Measurements from ENCODE around the gene HLA-DOB.

The HLA-DOB gene

DNA sequence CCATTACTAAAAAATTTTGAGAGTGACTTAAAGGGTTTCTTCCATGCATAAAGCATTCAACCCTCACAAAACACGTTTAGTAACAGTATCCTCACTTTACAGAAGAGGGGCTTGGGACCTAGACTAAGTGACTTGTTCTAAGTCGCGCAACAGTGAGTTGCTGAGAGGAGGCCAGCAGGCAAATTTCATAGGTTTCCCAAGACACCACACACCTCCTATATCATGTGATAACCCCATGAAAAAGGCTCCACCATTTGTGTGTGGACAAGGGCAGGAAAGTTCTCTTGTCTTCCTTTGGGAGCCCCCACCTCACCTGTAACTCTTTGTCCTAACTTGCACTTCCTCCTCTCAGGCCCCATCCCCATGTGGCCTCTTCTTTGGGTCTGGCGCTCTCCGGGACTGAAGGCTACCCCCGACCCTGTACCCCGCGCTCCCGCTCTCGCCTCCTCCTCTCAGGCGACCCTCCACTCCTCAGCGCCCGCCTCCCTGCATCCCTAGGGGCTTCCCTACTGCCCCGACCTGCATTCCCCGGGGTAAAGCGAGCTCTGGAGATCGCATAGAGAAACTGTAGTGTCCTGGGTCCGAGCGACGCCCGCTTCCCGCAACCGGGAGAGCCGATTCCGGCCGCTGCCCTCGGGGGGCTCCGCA lies 26.7 kb upstream of the HLA-DOB start:
- no peak for DNase-seq (ENCODE audit: low read depth)

DNA sequence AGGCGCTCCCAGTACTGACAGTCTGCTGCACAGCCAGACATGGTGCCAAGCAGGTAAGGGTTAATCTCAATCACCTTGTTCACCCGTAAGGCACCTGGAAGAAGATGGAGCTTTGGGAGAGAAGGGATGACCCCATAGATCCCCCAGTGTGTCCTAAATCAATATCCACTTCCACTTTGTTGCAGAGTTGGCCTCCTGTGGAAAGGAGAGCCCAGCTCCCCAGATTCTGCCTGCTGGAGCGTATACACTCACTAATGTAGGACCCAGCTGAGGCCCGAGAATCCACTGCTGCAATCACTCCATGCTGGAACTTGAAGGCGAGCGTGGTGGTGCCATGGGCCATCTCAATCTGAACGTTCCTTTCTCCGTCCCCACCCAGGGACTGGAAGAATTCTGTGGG lies 25.9 kb upstream of the HLA-DOB start:
- no peak for DNase-seq (ENCODE audit: low read depth)

DNA sequence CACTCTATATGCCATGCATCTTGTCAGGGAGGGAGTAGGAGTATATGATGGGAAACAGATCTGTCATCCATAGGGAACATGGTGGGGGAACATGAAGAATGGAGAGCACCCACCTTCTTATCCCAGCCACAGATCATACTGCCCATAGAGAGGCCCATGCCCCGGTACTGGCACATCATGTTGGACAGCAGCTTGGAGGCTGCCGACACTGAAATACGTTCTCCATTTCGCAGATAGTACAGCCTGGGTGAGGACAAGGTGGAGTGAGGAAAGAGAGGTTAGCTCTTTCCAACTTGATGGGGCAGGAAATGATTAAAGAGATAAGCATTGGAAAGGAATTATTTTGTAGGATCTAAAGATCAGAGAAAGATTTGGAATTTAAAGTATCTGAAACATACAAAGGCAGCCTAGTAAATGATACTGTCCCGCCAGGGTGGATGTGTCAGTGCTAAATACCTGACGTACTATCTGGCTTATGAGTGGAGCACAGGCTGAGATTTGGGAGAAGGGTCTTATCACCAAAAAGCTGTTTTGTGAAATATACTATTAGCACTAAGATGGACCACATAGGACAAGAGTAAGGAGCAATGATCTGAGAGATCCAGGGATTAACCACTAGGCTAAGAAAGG lies 25.3 kb upstream of the HLA-DOB start:
- DNase-seq (ENCODE audit: low read depth), result no peak

DNA sequence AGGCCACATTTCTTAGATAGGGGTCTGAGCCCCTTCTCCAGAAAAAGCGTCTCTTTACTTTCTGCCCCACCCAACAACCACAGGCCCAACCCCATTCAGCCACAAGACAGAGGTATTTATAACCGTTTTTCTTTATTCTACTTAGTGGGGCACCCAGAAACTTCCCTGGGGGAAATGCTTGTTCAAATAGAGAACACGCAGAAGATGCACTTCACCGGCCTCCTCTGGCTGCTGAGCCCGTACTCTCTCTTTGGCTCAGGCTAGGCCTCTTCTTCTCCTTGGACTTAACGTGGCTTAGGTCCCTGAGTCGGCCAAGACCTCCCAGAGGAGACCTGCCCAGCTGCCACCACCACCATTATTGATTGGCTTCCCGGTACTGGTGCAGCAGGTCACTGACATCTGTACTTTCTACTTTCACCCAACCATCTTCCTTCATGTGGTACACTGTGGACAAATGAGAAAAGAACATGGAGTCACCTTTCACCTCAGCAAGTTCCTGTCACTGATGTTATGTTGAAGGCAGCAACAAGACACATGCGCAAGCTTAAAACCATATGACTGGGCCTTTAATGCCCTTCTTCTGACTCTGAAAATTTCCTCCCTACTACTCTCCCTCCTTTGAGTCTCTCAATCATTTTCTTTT lies 23.9 kb upstream of the HLA-DOB start:
- DNase-seq (ENCODE audit: low read depth), result no peak

DNA sequence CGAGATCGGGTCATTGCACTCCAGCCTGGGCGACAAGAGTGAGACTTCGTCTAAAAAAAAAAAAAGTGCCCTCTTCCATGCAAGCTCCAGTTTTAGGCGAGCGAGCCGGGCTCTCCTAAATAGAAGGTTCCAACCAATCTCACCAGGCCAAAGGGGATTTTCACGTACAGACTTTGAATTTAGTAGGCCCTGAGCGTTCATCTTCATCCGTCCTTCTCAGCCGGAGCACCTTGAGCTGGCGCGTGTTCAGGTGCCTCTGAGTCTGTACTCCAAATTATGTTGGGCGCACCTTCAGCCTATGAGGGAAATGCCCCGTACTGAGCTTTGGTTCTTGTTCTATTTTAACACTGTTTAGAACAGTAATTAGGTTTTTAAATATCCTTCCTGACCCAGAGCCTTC lies 22.6 kb upstream of the HLA-DOB start:
- DNase-seq (ENCODE audit: low read depth), result no peak

DNA sequence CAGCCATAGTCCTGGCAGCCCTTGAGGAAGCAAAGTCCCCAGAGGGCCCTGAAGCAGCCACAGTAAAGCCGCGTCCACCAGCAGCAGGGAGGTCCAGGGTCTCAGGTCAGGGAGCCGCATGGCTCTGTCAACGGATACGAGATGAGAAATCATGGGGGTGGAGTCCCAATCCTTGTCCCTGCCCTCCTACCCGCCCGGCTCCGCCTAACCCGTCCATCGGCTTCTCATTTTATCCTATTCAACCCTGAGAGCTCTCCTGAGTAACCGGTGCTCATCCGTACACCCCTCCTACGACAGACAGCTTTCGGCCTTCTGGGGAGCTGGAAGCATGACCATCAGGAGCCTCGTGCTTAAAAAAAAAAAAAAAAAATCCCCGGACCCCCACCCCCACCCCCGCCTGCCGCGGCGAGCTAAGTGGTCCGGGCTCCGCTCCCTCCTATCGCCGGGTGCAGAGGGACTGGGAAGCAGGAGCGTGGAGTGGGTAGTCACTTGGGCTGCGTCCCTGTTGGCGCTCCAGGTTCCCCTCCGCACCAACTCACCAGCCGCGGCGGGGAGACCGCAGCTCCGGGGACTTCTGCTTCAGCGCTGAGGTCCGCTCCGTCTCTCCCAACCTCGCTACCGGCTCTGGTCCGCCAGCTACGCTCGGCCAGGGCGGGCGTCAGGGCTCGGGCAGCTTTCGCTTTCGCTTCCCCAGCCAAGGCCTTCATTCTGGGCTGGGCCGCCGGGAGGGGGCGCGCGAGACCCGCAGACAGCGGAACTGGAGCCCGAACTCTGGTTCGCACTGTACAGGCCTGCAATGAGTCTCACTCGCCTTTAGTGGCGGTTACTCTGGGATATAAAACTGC lies 21.5 kb upstream of the HLA-DOB start, which contains the start of gene TAP2:
TSS of gene TAP2 (minus strand) at position 626 of the 845 bp plus-strand sequence. CDS start at position 120, 506 bp downstream.
- peak; percentile 97 for DNase-seq (ENCODE audit: low read depth)

DNA sequence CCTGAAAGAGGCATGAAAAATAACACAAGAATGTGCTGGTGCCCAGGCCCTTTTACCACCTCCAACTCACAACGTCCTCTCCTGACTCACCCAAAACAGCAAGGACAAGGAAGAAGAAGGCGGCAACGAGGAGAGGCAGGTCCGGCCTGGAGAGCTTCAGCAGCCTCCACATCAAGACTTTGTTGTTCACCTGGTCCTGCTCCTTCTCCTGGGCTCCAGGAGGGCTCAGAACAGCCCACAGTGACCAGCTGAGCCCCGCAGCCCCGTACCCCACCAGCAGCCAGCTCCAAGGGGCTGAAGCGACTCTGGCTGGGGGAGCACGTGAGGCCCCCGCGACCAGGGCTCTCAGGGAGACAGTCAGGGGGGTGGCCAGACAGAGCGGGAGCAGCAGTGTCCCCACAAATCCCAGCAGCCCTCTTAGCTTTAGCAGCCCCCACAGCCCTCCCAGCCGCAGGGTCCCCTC lies 20.9 kb upstream of the HLA-DOB start:
- no peak for DNase-seq (ENCODE audit: low read depth)

DNA sequence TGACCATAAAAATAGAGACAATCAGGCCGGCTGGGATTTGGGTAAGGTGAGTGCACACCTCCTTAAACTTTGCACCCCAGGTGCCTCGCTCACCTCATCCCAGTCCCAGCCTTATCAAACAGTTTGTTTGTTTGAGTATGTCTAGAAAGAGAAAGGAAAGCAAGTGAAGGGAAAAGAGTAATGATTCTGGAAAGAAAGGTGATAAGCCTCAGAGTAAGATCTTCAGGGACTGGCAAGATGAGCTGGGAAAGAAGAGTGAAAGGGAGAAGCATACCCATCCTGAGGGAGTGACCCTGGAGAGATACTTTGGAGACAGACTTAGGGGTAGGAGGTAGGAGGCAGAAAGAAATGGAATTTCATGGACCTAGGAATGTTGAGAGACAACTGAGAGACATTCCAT lies 20.1 kb upstream of the HLA-DOB start:
- no peak for DNase-seq (ENCODE audit: low read depth)

DNA sequence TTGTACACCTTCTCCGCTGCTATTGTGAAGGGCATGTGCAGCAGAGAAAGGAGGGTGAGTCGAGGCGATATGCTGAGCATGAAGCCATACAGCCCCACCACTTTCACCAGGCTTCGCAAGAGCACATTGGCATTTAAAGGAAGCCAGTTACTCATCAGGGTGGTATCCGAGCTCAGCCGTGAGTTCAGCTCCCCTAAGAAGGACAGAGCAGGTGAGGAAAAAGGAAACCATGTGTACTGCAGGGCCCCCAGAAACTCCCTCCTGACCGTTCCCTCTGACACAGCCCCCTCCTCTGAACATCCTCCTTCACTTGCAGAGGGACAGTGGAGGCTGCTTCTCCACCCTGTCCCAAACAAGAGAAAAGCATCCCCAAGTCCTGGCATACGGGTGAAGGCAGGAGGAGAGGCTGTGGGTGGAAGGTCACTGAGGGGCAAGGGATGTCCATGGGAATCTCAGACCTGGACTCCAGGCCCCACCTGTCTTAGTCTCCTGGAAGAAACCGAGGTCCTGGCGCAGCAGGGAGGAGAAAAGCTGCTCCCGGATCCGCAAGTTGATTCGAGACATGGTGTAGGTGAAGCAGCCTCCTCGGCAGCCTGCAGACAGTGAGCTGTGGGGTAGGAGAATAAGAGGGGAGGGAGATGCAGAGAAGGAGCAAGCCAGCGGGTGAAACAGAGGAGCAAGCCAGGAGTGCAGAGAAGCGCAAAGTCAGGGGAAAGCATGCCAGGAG lies 18.5 kb upstream of the HLA-DOB start:
- DNase-seq (ENCODE audit: low read depth), result no peak

DNA sequence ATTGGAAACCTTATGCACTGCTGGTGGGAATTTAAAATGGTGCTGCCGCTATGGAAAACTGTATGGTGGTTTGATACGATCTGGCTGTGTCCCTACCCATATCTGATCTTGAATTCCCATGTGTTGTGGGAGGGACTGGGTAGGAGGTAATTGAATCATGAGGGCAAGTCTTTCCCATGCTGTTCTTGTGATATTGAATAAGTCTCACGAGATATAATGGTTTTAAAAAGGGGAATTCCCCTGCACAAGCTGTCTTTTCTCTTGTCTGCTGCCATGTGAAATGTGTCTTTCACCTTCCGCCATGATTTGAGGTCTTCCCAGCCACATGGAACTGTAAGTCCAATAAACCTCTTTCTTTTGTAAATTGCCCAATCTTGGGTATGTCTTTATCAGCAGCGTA lies 16.9 kb upstream of the HLA-DOB start:
- no peak for DNase-seq (ENCODE audit: low read depth)

DNA sequence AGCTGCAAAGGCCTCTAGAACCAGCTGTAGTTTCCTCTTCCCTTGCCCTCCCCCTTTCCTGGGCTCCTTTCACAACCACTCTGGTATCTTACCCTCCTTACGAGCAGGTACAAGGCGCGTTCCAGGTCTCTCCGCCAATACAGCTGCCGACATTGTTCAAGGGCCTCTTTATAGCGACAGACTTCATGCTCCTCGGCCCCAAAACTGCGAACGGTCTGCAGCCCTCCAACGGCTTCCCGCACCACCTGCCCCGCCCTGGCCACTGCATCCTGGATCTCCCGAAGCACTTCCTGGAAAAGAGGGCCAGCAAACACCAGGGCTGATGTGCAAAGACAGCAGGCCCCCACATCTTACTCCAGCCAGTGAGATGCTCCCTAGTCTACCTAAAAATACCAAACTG lies 15.7 kb upstream of the HLA-DOB start:
- no peak for DNase-seq (ENCODE audit: low read depth)

DNA sequence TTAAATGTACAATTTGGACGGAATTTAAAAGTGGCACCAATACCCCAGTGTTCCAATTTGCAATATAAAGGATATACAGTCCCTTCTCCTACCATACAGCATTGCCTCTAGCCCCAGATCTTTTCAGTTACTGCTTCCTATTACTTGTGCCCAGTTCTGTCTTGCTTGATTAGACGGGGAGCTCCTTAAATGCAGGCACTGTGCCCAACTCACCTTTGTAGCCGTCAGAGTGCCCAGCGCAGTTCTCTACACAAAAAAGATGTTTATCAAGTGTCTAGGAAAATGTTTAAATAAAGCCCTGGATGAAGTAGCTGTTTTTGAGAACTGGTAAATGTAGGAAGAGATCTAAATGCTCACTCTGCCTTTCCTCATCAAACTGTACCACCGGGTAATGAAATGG lies 14.1 kb upstream of the HLA-DOB start:
- DNase-seq (ENCODE audit: low read depth), result no peak

DNA sequence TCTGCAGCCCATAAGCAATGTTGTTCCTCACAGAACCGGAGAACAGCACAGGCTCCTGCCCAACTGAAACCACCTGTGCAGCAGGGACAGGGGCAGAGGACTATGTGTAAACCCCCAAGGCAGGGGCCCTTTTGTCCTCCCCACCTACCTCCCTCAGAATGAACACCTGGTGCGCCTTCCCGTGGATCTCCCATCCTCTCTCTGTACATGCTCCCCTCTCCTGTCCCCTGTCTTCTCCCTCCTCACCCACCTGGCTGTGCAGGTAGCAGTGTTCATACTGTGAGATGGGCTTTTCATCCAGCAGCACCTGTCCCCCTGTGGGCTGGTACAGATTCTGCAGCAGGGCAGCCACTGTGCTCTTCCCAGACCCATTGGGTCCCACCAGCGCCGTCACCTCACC lies 13.2 kb upstream of the HLA-DOB start:
- DNase-seq (ENCODE audit: low read depth), result no peak

DNA sequence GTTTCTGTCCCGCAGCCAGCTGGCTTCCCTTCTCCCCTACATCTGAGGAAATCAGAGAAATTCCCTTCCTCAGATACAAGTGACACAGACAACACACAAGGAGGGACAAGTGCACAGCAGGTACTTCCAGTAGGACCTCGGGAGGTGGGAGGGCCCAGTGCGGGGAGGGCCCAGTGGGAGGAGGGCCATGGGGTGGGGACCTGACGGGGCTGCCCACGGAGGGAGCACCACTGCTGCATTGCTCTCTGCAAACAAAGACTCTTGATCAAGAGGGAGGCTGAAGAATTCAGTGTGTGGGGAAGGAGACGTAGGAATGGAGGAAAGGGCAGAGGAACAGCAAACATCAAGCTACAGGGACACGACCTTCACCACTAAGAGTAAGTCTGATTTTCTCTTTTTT lies 12.7 kb upstream of the HLA-DOB start:
- DNase-seq (ENCODE audit: low read depth), result no peak

DNA sequence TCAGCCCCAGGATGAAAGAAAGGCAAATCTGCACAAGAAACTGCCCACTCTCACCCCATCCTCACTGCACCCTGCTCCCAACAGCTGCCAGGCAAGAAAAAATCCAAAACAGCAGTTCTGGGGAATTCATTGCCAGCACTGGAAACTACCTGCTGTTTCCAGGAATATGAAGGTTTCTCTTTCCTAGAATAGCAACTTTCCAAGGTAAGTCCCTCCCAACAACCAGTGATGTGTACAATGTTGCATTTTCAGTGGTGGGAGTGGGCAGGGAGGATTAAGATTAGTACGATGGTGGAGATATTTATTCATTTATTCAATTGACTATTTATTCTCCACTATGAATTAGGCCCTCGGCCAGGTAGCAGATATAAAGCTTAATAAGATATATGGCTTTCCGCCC lies 10.2 kb upstream of the HLA-DOB start:
- DNase-seq (ENCODE audit: low read depth), result no peak

DNA sequence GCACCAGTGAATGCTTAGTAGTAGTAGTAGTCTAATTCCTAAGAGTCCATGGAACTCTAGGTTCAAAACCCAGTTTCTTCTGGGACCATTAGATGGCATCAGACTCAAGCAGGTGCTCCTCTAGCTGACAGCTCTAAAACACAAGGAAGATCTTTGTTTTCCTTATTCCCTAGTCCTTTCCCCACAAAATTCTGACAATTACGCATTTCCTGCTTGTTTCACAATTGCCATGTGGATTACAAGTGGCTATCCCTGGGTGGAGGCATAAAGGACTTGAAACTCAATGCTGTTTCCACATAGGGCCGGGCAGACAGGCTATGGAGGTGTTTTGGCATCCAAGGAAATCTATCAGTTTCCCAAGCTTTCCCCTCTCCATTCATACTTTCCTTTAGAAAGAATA lies 9.2 kb upstream of the HLA-DOB start:
- DNase-seq (ENCODE audit: low read depth), result no peak

DNA sequence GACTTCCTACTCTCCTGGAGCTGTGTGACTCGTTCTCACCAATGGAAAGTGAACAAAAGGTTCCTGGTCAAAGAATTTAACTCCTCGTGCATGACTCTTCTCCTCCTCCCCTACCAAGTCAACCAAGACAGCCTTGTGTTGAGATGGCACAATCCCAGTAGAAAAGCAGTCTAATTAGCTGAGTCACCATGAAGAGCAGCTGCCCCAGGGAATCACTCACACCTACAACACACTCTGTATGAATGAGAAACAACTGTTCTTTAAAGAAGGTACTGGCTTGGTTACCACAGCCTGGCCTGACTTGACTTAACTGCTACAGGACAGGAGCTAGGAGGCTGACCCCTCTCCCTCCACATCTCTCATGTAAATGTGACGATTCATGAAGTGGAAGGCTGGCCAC lies 2.9 kb upstream of the HLA-DOB start:
- DNase-seq (ENCODE audit: low read depth), result no peak

DNA sequence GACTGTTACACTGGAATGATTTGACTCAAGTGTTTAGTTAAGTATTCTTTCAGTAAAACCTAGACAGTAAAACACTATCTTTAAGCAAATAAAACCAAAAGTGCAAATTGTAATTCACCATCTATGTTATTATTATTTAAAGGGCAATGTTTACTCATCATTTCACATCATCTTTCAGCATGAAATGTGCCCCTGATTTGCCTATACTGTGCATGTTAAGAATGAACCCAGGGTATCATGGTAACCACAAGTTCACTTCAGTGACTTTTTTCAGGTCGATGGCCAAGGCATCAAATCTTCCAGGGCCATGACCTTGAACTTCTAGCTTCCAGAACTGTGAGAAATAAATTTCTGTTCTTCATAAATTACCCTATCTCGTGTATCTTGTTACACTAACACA lies 2.1 kb upstream of the HLA-DOB start:
- no peak for DNase-seq (ENCODE audit: low read depth)

DNA sequence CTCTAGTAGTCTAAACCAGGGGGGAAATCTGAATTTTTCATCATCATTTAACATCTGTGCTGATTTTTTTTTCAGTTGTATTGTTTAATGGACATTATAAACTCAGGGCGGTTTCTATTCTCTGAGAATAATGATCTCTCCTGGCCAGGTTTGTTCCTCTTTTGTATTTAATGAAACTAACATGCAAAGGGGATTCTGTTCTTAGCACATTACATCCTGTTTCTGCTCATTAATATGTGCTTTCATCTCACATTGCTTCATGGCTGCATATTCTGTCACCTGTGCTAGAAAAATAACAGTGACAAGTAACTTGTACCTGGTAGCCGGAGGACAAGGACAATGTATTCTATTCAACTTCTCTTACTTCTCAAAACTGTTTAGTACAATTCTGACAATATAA lies 806 bp downstream of the HLA-DOB start:
- no peak for DNase-seq (ENCODE audit: low read depth)

DNA sequence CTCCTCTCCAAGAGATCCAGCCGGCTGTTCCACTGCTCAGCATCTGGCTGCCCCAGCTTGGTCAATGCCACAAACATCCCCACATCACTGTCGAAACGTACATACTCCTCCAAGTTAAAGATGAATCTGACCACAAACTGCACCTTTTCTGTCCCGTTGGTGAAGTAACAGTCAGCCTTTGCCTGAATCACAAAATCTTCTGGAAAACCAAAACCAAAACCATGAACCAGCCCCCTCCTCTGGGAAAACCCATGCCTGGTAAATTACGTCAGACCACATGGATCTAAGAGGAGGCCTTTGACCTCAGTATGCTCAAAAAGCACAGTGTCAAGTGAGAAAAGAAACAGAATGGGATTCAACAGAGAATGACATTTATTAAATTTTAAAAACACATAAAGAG lies 1.7 kb downstream of the HLA-DOB start:
- no peak for DNase-seq (ENCODE audit: low read depth)

DNA sequence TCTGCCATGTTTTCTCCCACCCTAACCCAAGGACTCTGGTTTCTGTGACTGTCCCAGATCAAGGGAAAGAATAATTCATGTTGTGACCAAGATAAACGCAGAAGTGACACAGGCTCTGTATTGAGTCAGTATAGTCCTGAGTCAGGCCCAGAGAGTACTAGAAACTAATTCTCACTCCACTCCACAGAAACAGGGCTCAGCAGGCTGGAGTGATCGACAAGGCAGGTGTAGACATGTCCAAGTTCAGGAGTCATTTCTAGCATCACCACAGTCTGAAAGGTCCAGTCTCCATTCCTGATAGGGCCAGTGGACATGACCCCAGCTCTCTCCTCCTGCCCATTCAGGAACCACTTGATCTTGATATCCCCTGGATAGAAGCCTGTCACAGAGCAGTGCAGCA lies 2.7 kb downstream of the HLA-DOB start:
- DNase-seq (ENCODE audit: low read depth), result no peak

DNA sequence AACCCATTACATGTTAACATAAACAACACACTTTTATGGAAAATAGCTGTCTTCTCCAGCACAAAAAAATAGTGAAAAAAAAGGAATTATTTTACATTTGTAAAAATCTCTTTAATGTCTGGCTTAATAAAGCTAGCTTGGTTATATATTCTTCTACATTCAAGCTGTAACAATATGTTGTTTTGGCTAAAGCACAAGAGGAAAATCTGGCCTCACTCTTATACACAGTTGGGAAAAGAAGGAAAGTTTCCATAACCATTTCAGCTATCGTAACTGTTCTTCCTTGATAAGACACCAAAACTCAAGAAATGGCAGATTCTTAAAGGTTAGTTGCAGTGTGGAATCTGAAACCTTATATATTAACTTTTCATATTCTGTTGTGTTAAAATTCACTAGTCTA lies 7.6 kb downstream of the HLA-DOB start:
- no peak for DNase-seq (ENCODE audit: low read depth)
